ENCODE measurements around the gene TCP11. TPM values are rescaled to one million over a fixed set of nuclear protein-coding genes. Genes with fewer than 3 reads are reported as not detected.

The TCP11 gene
- total and polyA plus RNA-seq, 2 of the 13 experiments (the other 11 are each of a cell fraction or from before 2014, with no cell fraction given), result 0.04 TPM; not detected in 1

DNA sequence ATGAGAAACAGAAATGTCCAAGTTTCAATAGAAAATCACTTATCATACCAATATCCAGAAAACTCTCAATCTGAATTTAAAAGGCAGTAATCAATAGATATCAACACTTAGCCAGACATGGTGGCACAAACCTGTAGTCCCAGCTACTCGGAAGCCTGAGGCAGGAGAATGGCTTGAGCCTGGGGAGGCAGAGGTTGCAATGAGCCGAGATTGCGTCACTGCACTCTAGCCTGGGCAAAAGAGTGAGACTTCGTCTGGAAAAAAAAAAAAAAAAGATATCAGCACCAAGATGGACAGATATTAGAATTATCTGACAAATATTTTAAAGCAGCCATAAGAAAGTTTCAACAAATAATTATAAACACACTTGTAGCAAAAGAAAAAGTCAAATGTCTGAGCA is 47.0 kb downstream of the TCP11 start:
- H3K4me2 ChIP-seq (ENCODE audit: low read depth, low read length), result no peak overlapping the region
- no peak overlapping the region for H3K4me3 ChIP-seq (replicated peaks in 1 of 3; ENCODE audit: insufficient read depth in 1 of 3, low read depth in 2 of 3, low read length in 3 of 3)
- H3K79me2 ChIP-seq (ENCODE audit: insufficient read depth, low read length), result no peaks in the 10 kb centered on the region
- POLR2A ChIA-PET, result interaction anchor here (0.7 kb wide), 1 partner anchor 15 kb away, joined by 3 read pairs; no protein-coding TSS in a partner anchor
- TF ChIP-seq TBP (CRISPR knock-in tag; IDR thresholded peaks at IDR 0.05), result no peak
- peak; percentile 84 for TF ChIP-seq CEBPG (CRISPR knock-in tag; IDR thresholded peaks at IDR 0.05)
- TF ChIP-seq ZNF660 (CRISPR knock-in tag; IDR thresholded peaks at IDR 0.05; ENCODE audit: borderline replicate concordance, low read depth), result no peak
- TF ChIP-seq HOXA5 (CRISPR knock-in tag; IDR thresholded peaks at IDR 0.05), result no peak
- no peak for TF ChIP-seq ZBTB42 (CRISPR knock-in tag; IDR thresholded peaks at IDR 0.05)
- TF ChIP-seq, protein P1, sequence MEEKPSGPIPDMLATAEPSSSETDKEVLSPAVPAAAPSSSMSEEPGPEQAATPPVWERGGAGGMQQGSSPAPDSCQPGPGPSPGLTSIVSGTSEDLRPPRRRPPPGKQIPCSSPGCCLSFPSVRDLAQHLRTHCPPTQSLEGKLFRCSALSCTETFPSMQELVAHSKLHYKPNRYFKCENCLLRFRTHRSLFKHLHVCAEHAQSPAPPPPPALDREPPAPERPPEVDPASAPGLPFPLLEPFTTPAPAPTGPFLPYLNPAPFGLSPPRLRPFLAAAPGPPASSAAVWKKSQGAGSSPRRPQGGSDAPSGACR (CRISPR knock-in tag; IDR thresholded peaks at IDR 0.05), result no peak
- no peak for TF ChIP-seq KMT2B (CRISPR knock-in tag; IDR thresholded peaks at IDR 0.05)
- TF ChIP-seq DNMT1 (CRISPR knock-in tag; IDR thresholded peaks at IDR 0.05), result no peak
- TF ChIP-seq CEBPB (IDR thresholded peaks at IDR 0.05; ENCODE audit: borderline replicate concordance, low read depth, low read length), result peak; percentile 86
- TF ChIP-seq SIN3B (IDR thresholded peaks at IDR 0.05; ENCODE audit: low read length), result no peak
- TF ChIP-seq ATF7 (IDR thresholded peaks at IDR 0.05), result 0 out of 2 replicates have a peak, but pooled peaks have one; percentile 30
- TF ChIP-seq ATF7 (CRISPR knock-in tag; IDR thresholded peaks at IDR 0.05), result no peak
- no peak for TF ChIP-seq ZNF484 (CRISPR knock-in tag; IDR thresholded peaks at IDR 0.05; ENCODE audit: borderline replicate concordance, low read depth)
- TF ChIP-seq ZNF333 (CRISPR knock-in tag; IDR thresholded peaks at IDR 0.05; ENCODE audit: borderline replicate concordance), result no peak
- TF ChIP-seq ZNF790 (CRISPR knock-in tag; IDR thresholded peaks at IDR 0.05; ENCODE audit: borderline replicate concordance), result no peak
- H3K27ac ChIP-seq (ENCODE audit: extremely low read length, insufficient read depth, low read length), result no peak overlapping the region
- no peaks in the 10 kb centered on the region for H3K9me3 ChIP-seq (ENCODE audit: low read length)
- intact Hi-C loops (cut with micrococcal nuclease; ENCODE audit: unreplicated experiment), result no loop called here
- H3K9ac ChIP-seq (ENCODE audit: insufficient read depth, low read depth, low read length), result no peak overlapping the region
- no peaks in the 10 kb centered on the region for H4K20me1 ChIP-seq (ENCODE audit: insufficient read depth, low read length)
- CTCF ChIA-PET (ENCODE audit: low intra/inter-chr PET ratio, low total read pairs), result no interaction called here
- no TSS peak for BruUV-seq (replicated peaks)
- H3K36me3 ChIP-seq (replicated peaks in 1 of 2; ENCODE audit: control insufficient read depth in 1 of 2, insufficient read depth in 2 of 2, low read length in 2 of 2), result no peaks in the 10 kb centered on the region
- H3K27me3 ChIP-seq (ENCODE audit: control insufficient read depth in 1 of 2, insufficient read depth in 2 of 2, low read length in 2 of 2), result no peaks in the 10 kb centered on the region
- no peak for ATAC-seq
- DNase-seq (ENCODE audit: low spot score), result no peak
- in situ Hi-C loops (cut with HindIII; ENCODE audit: extremely low pct_ligation_motif_present, low pct_unique_long_range_greater_than_20kb), result no loop called here
- peaks cover 24% of the 10 kb centered on the region for H3K4me1 ChIP-seq (ENCODE audit: insufficient read depth, low read length)
- WGBS (ENCODE audit: low lambda C conversion rate), result 22% methylated on average over 4 of the region's 4 CpGs
- H2AFZ ChIP-seq (ENCODE audit: low read length), result no peak overlapping the region
- FAIRE-seq, result no peak

Measured in HepG2 (cell line).